ENCODE results near the gene FAM124A. TPM values are rescaled to one million over a fixed set of nuclear protein-coding genes. Genes with fewer than 3 reads are reported as not detected.

Gene FAM124A
- total RNA-seq, 2 donors from 2014 or later: 49.7 to 56.6 TPM

DNA sequence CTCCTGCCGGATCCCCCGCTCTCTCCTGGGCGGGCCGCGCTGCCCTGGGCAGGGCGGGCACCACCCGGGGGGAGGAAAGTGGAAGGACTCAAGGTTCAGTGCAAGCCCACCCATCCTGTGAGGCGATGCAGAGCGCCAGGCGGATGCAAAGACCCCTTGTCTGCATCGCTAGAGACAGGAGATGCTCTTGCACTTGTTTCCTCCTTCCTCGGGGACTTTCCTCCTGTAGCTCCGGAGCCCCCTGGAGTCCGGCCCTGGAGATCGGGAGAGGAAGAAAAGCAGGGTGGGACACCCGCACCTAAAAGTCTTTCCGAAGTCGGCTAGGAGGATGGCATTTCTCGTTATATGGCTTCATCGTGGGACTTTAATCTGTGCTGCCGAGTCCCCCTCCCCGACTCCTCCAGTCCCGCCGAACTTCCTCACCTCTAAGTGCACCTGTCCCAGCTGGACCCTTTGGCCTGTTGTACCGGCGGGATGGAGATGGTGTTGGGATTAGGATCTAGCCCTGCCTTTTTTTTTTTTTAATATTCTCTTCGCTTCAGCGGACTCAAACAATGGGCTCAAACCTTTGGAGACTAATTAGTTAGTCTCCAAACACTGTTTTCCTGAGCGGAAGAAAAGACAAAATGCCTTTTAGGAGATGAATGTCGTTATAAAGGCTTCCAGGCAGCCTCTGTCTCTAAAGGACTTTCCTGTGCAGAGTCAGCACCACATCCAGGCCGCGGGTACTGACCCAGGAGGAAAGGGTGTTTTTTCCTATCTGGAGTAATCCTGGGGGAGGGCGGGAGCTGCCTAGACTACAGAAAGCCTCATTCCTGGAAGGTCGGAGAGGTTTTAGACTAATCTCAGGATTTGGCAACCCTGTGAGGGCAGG lies 725 bp downstream of the FAM124A start:
- H3K36me3 Mint-ChIP-seq (ENCODE audit: low read depth): peaks cover 28% of the 10 kb centered on the region
- peak; percentile 82 for DNase-seq
- Histone ChIP-seq H3K9ac (ENCODE audit: extremely low read depth, low read length, poor library complexity, severe bottlenecking) (peak overlapping the region; percentile 66), H3K4me1 (ENCODE audit: control insufficient read depth, insufficient read depth, low read length) (peaks cover 14% of the 10 kb centered on the region), H3K27ac (ENCODE audit: low read depth, low read length) (no peak overlapping the region), H3K9me3 (ENCODE audit: control insufficient read depth, low read length) (no peaks in the 10 kb centered on the region), H3K27me3 (ENCODE audit: control insufficient read depth, insufficient read depth, low read length, poor library complexity, severe bottlenecking) (no peaks in the 10 kb centered on the region), H3K4me3 (ENCODE audit: low read length) (peak overlapping the region; percentile 92), H3K36me3 (ENCODE audit: control insufficient read depth, insufficient read depth, low read length) (peaks cover 29% of the 10 kb centered on the region)
- H3K27ac Mint-ChIP-seq: peak overlapping the region; percentile 87
- TF ChIP-seq CTCF (conservative IDR thresholded peaks at IDR 0.05): peak; percentile 39
- 0% methylated on average over 15 to 34 of the region's 34 CpGs for WGBS, 2 experiments (ENCODE audit: insufficient coverage in 1 of 2, insufficient read length in 1 of 2)
- H3K4me1 Mint-ChIP-seq: peaks cover 63% of the 10 kb centered on the region
- peaks cover 1% of the 10 kb centered on the region for H3K9me3 Mint-ChIP-seq
- peak overlapping the region; percentile 91 for H3K4me3 Mint-ChIP-seq
- no peaks in the 10 kb centered on the region for H3K27me3 Mint-ChIP-seq (ENCODE audit: insufficient read depth)

GRCh38 chr13:51223560-51224270 lies 1.5 kb downstream of the FAM124A start:
- peaks cover 15% of the 10 kb centered on the region for H3K4me1 ChIP-seq (ENCODE audit: control insufficient read depth, insufficient read depth, low read length)
- Mint-ChIP-seq H3K36me3 (ENCODE audit: low read depth) (peaks cover 30% of the 10 kb centered on the region), H3K4me1 (peaks cover 58% of the 10 kb centered on the region), H3K9me3 (no peaks in the 10 kb centered on the region), H3K4me3 (peak overlapping the region; percentile 91), H3K27me3 (ENCODE audit: insufficient read depth) (no peaks in the 10 kb centered on the region), H3K27ac (peak overlapping the region; percentile 87)
- H3K9ac ChIP-seq (ENCODE audit: extremely low read depth, low read length, poor library complexity, severe bottlenecking): peak overlapping the region; percentile 66
- no peaks in the 10 kb centered on the region for H3K9me3 ChIP-seq (ENCODE audit: control insufficient read depth, low read length)
- no peaks in the 10 kb centered on the region for H3K27me3 ChIP-seq (ENCODE audit: control insufficient read depth, insufficient read depth, low read length, poor library complexity, severe bottlenecking)
- 38 to 40% methylated on average over 7 to 13 of the region's 13 CpGs for WGBS, 2 experiments (ENCODE audit: insufficient coverage in 1 of 2, insufficient read length in 1 of 2)
- no peak overlapping the region for H3K27ac ChIP-seq (ENCODE audit: low read depth, low read length)
- no peak for DNase-seq
- no peak for TF ChIP-seq CTCF (conservative IDR thresholded peaks at IDR 0.05)
- H3K4me3 ChIP-seq (ENCODE audit: low read length): peak overlapping the region; percentile 92
- H3K36me3 ChIP-seq (ENCODE audit: control insufficient read depth, insufficient read depth, low read length): peaks cover 36% of the 10 kb centered on the region

GRCh38 chr13:51225029-51225428 lies 2.8 kb downstream of the FAM124A start:
- peaks cover 40% of the 10 kb centered on the region for H3K36me3 ChIP-seq (ENCODE audit: control insufficient read depth, insufficient read depth, low read length)
- H3K9ac ChIP-seq (ENCODE audit: extremely low read depth, low read length, poor library complexity, severe bottlenecking): no peak overlapping the region
- no peak for TF ChIP-seq CTCF (conservative IDR thresholded peaks at IDR 0.05)
- Mint-ChIP-seq H3K9me3 (no peaks in the 10 kb centered on the region), H3K27ac (no peak overlapping the region), H3K4me3 (peak overlapping the region; percentile 91), H3K4me1 (peaks cover 59% of the 10 kb centered on the region), H3K36me3 (ENCODE audit: low read depth) (peaks cover 30% of the 10 kb centered on the region), H3K27me3 (ENCODE audit: insufficient read depth) (no peaks in the 10 kb centered on the region)
- H3K4me3 ChIP-seq (ENCODE audit: low read length): peak overlapping the region; percentile 92
- H3K9me3 ChIP-seq (ENCODE audit: control insufficient read depth, low read length): no peaks in the 10 kb centered on the region
- H3K4me1 ChIP-seq (ENCODE audit: control insufficient read depth, insufficient read depth, low read length): peaks cover 18% of the 10 kb centered on the region
- no peak overlapping the region for H3K27ac ChIP-seq (ENCODE audit: low read depth, low read length)
- no peaks in the 10 kb centered on the region for H3K27me3 ChIP-seq (ENCODE audit: control insufficient read depth, insufficient read depth, low read length, poor library complexity, severe bottlenecking)
- no peak for DNase-seq

Data from endodermal cell (in vitro differentiated cells).